Ovary (tissue), 10 donors: Measurements from ENCODE around the gene ISYNA1. TPM values are rescaled to one million over a fixed set of nuclear protein-coding genes. Genes with fewer than 3 reads are reported as not detected.
A peak's percentile ranks its signal among the peaks of the same experiment; 100 is the strongest.

Experiments
- DNase-seq, 5 donors: peaks; one replicate each; pipeline ENCODE4 v3.0.0-alpha.2; 2019 to 2020
- H3K27ac ChIP-seq, 2 donors: fragments of 200-600 bp; one replicate each; pipeline versions ENCODE4 v1.5.1 to v1.8.0; 2019 to 2022
- H3K27me3 ChIP-seq: fragments of 200-600 bp; one replicate; pipeline ENCODE4 v1.8.0; 2022
- H3K36me3 ChIP-seq: fragments of 200-600 bp; sonication (generic); one replicate; pipeline ENCODE4 v1.5.1; 2019
- H3K4me1 ChIP-seq: one replicate; pipeline ENCODE4 v1.8.1; 2013; ENCODE audit warnings: mild to moderate bottlenecking, moderate library complexity; ENCODE audit not compliant: insufficient read depth
- H3K4me3 ChIP-seq: fragments of 200-600 bp; sonication (generic); one replicate; pipeline ENCODE4 v1.5.1; 2017
- H3K9me3 ChIP-seq, 2 donors: fragments of 200-600 bp in 1 of 2; sonication (generic) in 1 of 2; one replicate each; pipeline versions ENCODE4 v1.5.1 to v1.8.1; 2013 to 2019; ENCODE audit warnings: mild to moderate bottlenecking in 1 of 2, moderate library complexity in 1 of 2
- CTCF ChIP-seq, 3 donors: fragments of 450-650 bp in 2 of 3; fragments of 200-600 bp in 1 of 3; IDR thresholded peaks; one replicate each; pipeline versions ENCODE4 v1.5.1 to v1.8.0; 2016 to 2022; ENCODE audit warnings: antibody characterized with exemption in 3 of 3, mild to moderate bottlenecking in 1 of 3
- EP300 ChIP-seq: sonication (generic); formaldehyde crosslinking; IDR thresholded peaks from one replicate; pipeline ENCODE4 v1.6.1; 2017; ENCODE audit warnings: antibody characterized with exemption
- POLR2A ChIP-seq: fragments of 450-650 bp; IDR thresholded peaks from one replicate; pipeline ENCODE4 v1.6.1; 2017; ENCODE audit warnings: antibody characterized with exemption, mild to moderate bottlenecking, moderate library complexity
- WGBS, 3 donors: extraction: QIAGEN DNeasy Blood & Tissue Kit in 1 of 3; methylation state at CpG; one replicate each; pipeline versions ENCODE4 v1.1.5 to v1.1.7; 2013 to 2017; 5-methylcytosine and 5-hydroxymethylcytosine counted together
- intact Hi-C, 4 donors: fragments of 100-400 bp; cut with DNase I; formaldehyde crosslinking; loops; one replicate each; pipeline versions ENCODE4 v1.11.0 to v1.15.1; 2022 to 2023
- long read RNA-seq, 3 donors: library from polyadenylated mRNA in 2 of 3; unstranded in 2 of 3; transcript quantifications; one replicate each; pipeline ENCODE4 v2.0.0 and lab custom pipeline, GENCODE V29; 2021 to 2026
- polyA plus RNA-seq, 2 donors: library from polyadenylated mRNA; stranded (reverse); fragments of 200-250 nt in 1 of 2; fragments of 350-450 nt in 1 of 2; fragmentation: Illumina TruSeq in 1 of 2; extraction: RNeasy Lipid Tissue Mini Kit (QIAGEN cat#74804) in 1 of 2; gene quantifications; one replicate each; pipeline ENCODE4 v1.2.3, GENCODE V29; 2013 to 2014
- total RNA-seq, 7 donors: library from RNA; depleted of rRNA in 2 of 7; stranded (reverse); fragments of >200 nt in 2 of 7; fragmentation: NEBNext Ultra II Directional in 3 of 7; extraction: Animal tissue kit (Norgen Biotek cat#: 25700) in 3 of 7; gene quantifications; one replicate each; pipeline versions ENCODE4 v1.1.0 to v1.2.4, GENCODE V29; 2016 to 2023
- donor health status: DM: no; HTN: no; CAD: no; lungs with moderate emphysema.
- donor health status: DM: no; HTN: no; CAD: no.
- donor health status: Bipolar disorder and iron deficiency.
- donor health status: DM: yes; HTN: yes; CAD: no.
- donor health status: DM: no; HTN: no; CAD: no.
- donor health status: DM: yes; HTN: yes; CAD: no.

Gene ISYNA1
- total RNA-seq, result 100 to 1,000 TPM in 6 of 7 donors, 10 to 100 TPM in 1; 45.2 to 345 (median 217) TPM
- 100 to 1,000 TPM in 1 of 2 donors, 1 to 10 TPM in 1; 9.6 to 144 TPM for polyA plus RNA-seq
- long read RNA-seq, donor 1, transcript ISYNA1-206 (8 exons, 1,691 nt), result minor isoform, 9 of 1,218 reads
- long read RNA-seq, donor 1, transcript ISYNA1-201 (11 exons, 2,420 nt), result major isoform, 814 of 1,218 reads
- long read RNA-seq, donor 1, transcript ISYNA1-202 (10 exons, 1,703 nt), result minor isoform, 16 of 1,218 reads
- long read RNA-seq, donor 1, transcript ISYNA1-204 (9 exons, 2,148 nt), result minor isoform, 15 of 1,218 reads
- long read RNA-seq, donor 1, partial matches to known transcripts, result 150 of 1,218 reads
- long read RNA-seq, donor 1, other reads (novel, unspliced or antisense), result 206 of 1,218 reads
- long read RNA-seq, donor 2, transcript ISYNA1-201 (11 exons, 2,420 nt), result major isoform, 118 of 310 reads
- long read RNA-seq, donor 2, transcript ISYNA1-209 (3 exons, 696 nt), result minor isoform, 66 of 310 reads
- long read RNA-seq, donor 2, partial matches to known transcripts, result 88 of 310 reads
- long read RNA-seq, donor 2, other reads (novel, unspliced or antisense), result 29 of 310 reads
- long read RNA-seq, donor 3, transcript ISYNA1-201 (11 exons, 2,420 nt), result major isoform, 102 of 208 reads
- long read RNA-seq, donor 3, transcript ISYNA1-206 (8 exons, 1,691 nt), result minor isoform, 9 of 208 reads
- long read RNA-seq, donor 3, partial matches to known transcripts, result 41 of 208 reads
- long read RNA-seq, donor 3, other reads (novel, unspliced or antisense), result 45 of 208 reads

- H3K9me3 ChIP-seq, result no peaks in the 10 kb centered on the region
- H3K4me3 ChIP-seq, result peak within 1 kb of the TSS; percentile 68
- TF ChIP-seq EP300, result no peak
- TF ChIP-seq POLR2A, result no peak
- peak in 1 of 3 donors; percentile 20 for TF ChIP-seq CTCF (IDR thresholded peaks at IDR 0.05)
- H3K27ac ChIP-seq, result peak within 1 kb of the TSS; percentile 81 to 90
- H3K27me3 ChIP-seq, result no peaks in the 10 kb centered on the region
- no peaks in the 10 kb centered on the region for H3K36me3 ChIP-seq
- DNase-seq, result peak; percentile 80 to 86 (median 86)
- intact Hi-C loops, result no loop called here
- WGBS, 3 donors, result 1% methylated on average over 27 to 96 of the region's 99 CpGs
- H3K4me1 ChIP-seq, result peaks cover 18% of the 10 kb centered on the region
Observed at GRCh38 chr19:18437491-18438330, at the start of gene ISYNA1. TSS of gene ISYNA1 (minus strand) at chr19:18438133. CDS start at chr19:18437979, 154 bp downstream.

GRCh38 chr19:18486746-18487145, 48.8 kb upstream of the ISYNA1 start:
- Histone ChIP-seq H3K36me3 (no peaks in the 10 kb centered on the region), H3K9me3 (no peaks in the 10 kb centered on the region), H3K4me1 (peaks cover 11% of the 10 kb centered on the region), H3K4me3 (no peak overlapping the region), H3K27ac (no peak overlapping the region), H3K27me3 (no peaks in the 10 kb centered on the region)
- WGBS, 3 donors, result 84 to 90% (median 90%) methylated on average over 8 of the region's 8 CpGs
- DNase-seq, result no peak
- no peak for TF ChIP-seq EP300
- no peak for TF ChIP-seq POLR2A
- no peak for TF ChIP-seq CTCF (IDR thresholded peaks at IDR 0.05)
- intact Hi-C loops, result no loop called here

- Histone ChIP-seq H3K36me3 (no peaks in the 10 kb centered on the region), H3K4me1 (peaks cover 16% of the 10 kb centered on the region), H3K4me3 (no peak overlapping the region), H3K9me3 (no peaks in the 10 kb centered on the region), H3K27ac (no peak overlapping the region), H3K27me3 (no peaks in the 10 kb centered on the region)
- intact Hi-C loops, result no loop called here
- TF ChIP-seq POLR2A, result no peak
- no peak for TF ChIP-seq CTCF (IDR thresholded peaks at IDR 0.05)
- TF ChIP-seq EP300, result no peak
- WGBS, 3 donors, result 93 to 99% (median 93%) methylated on average over 5 of the region's 5 CpGs
- no peak for DNase-seq
Observed at GRCh38 chr19:18484992-18485391, 47.1 kb upstream of the ISYNA1 start.
